ENCODE measurements around the gene CTNND2. TPM values are rescaled to one million over a fixed set of nuclear protein-coding genes. Genes with fewer than 3 reads are reported as not detected.

The CTNND2 gene
- total and polyA plus RNA-seq, 8 donors: 9.2 to 62.8 (median 43.7) TPM

DNA sequence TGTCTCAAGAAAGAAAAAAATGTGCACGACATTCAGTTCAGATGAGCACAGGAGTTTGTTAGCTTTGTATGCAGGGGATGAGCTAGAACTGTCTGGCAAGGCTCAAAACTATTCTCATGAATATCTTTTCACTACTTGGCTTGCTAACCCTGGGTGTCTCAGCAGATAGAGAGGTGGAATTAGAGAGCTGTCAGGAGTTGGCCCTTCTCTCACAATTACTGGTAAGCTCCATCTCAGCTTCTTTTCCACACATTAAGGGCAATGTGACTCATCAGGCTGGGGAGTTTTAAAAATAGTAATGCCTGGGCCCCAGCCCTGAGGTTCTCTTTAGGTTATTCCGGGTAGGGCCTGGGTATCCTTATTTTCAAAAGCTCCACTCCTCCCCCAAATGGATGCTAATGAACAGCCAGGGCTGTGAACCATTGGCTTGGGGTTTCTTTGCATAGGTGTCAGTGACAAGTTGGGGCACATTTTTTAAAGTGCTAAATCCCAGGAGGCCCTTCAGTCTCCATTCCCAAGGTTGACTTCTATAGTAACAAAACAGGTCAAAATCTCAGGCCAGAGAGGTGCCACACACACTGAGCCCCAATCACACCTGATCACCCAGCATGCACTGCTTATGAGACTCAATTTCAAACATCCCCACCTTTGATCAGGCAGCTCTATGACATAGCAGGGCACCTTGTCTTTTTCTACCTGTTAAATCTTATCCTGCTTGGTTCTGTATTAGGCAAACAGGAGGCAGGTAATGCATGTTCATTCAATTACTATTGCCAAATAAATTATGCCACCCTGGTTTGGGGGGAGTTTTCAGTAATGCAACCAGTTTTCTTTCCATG lies 903.5 kb downstream of the CTNND2 start:
- WGBS, 2 donors: 88 to 91% methylated on average over 2 of the region's 2 CpGs
- FAIRE-seq (no peak), DNase-seq (no peak), ATAC-seq (no peak)
- Histone ChIP-seq H3K27me3 (no peaks in the 10 kb centered on the region), H3K9me3 (no peaks in the 10 kb centered on the region), H3K4me3 (no peak overlapping the region), H3K27ac (no peak overlapping the region), H3K4me1 (peaks cover 0 to 5% (median 0%) of the 10 kb centered on the region in 3 donors), H3K36me3 (no peaks in the 10 kb centered on the region)
- intact Hi-C loops (cut with DNase I): no loop called here
- TF ChIP-seq, protein P1, sequence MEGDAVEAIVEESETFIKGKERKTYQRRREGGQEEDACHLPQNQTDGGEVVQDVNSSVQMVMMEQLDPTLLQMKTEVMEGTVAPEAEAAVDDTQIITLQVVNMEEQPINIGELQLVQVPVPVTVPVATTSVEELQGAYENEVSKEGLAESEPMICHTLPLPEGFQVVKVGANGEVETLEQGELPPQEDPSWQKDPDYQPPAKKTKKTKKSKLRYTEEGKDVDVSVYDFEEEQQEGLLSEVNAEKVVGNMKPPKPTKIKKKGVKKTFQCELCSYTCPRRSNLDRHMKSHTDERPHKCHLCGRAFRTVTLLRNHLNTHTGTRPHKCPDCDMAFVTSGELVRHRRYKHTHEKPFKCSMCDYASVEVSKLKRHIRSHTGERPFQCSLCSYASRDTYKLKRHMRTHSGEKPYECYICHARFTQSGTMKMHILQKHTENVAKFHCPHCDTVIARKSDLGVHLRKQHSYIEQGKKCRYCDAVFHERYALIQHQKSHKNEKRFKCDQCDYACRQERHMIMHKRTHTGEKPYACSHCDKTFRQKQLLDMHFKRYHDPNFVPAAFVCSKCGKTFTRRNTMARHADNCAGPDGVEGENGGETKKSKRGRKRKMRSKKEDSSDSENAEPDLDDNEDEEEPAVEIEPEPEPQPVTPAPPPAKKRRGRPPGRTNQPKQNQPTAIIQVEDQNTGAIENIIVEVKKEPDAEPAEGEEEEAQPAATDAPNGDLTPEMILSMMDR (IDR thresholded peaks at IDR 0.05): no peak

DNA sequence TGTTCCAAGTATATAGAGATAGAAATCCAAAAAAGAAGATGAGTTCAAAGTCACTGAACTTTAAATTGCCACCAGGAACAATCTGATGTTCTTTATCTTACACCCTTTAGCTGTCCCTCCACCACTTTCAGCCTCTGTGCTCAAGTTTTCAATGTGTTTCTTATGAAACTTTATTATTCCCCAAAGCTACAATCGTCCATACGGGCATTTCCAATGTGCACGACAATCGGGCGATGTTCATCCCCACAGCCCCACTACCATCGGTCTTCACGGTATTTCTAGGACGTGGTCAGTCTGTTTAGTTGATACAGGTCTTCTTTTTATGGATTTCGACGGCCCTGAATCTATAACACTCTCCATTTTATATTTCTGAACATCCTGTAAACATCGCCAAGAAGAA lies 904.5 kb downstream of the CTNND2 start:
- ATAC-seq (no peak), DNase-seq (no peak), FAIRE-seq (no peak)
- WGBS, 2 donors: 90 to 96% methylated on average over 11 of the region's 11 CpGs
- no peak overlapping the region for H3K4me3 ChIP-seq
- TF ChIP-seq, protein P1 (IDR thresholded peaks at IDR 0.05): no peak
- H3K36me3 ChIP-seq: no peaks in the 10 kb centered on the region
- H3K27ac ChIP-seq: no peak overlapping the region
- H3K4me1 ChIP-seq: peaks cover 0 to 5% (median 0%) of the 10 kb centered on the region in 3 donors
- intact Hi-C loops (cut with DNase I): no loop called here
- no peaks in the 10 kb centered on the region for H3K9me3 ChIP-seq
- no peaks in the 10 kb centered on the region for H3K27me3 ChIP-seq

DNA sequence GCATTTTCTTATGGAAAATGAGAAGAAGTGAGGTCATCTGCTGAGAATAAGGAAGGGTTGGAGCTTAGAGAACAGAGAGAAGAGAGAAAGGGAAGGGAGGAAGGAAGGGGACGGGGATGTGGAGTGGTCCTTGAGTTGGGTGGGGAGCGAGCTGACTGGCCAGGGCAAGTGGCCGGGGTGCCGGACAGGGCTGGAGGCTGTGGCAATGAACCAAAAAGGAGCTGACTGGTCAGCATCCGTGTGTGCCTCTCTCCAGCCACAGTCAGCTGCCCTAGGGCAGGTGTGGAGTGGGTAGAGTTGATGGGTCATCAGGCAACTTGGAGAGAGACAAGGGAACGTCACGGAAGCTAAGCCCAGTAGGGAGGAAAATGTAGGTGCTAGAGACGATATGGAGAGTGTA lies 908.4 kb downstream of the CTNND2 start:
- TF ChIP-seq, protein P1 (IDR thresholded peaks at IDR 0.05): no peak
- Histone ChIP-seq H3K4me1 (no peaks in the 10 kb centered on the region), H3K36me3 (no peaks in the 10 kb centered on the region), H3K9me3 (no peaks in the 10 kb centered on the region), H3K27me3 (no peaks in the 10 kb centered on the region), H3K4me3 (no peak overlapping the region), H3K27ac (no peak overlapping the region)
- ATAC-seq: no peak
- WGBS, 2 donors: 94 to 97% methylated on average over 8 of the region's 8 CpGs
- no peak for DNase-seq
- intact Hi-C loops (cut with DNase I): no loop called here
- no peak for FAIRE-seq

DNA sequence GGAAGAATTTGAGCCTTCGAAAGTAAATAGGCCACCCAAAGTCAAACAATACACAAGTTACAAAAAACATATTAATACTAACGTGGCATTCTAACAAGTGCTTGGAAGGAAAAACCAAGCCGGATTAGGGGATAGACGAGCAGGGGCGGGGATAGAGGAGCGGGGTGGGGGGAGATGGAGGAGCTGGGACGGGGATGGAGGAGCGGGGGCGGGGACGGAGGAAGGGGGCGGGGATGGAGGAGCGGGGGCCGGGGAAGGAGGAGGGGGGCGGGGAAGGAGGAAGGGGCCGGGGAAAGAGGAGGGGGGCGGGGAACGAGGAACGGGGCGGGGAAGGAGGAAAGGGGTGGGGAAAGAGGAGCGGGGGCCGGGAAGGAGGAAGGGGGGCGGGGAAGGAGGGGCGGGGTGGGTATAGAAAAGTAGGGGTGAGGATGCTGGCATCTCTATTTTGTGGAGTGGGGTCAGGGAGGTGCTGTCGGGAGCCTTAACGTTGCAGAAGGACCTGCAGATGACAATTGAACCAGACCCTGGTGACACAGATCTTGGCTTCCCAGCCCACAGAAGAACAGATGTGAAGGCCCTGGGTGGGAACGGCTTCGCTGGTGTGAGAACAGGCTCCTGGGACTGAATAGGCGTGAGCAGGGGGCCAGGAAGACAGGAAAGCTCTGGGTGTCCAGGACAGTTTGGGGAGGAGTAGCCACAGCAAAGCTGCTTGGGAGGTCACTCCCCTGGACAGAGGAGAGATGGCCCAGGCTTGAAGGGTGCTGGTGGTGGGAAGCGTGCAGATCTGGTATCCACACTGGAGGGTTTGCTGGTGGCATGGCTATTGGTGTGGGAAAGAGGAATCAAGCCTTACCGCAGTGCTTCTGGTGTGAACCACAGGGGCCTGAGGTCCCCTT lies 909.9 kb downstream of the CTNND2 start:
- WGBS, 2 donors: 86 to 90% methylated on average over 17 to 18 of the region's 30 CpGs
- H3K9me3 ChIP-seq: no peaks in the 10 kb centered on the region
- H3K36me3 ChIP-seq: no peaks in the 10 kb centered on the region
- H3K4me1 ChIP-seq: no peaks in the 10 kb centered on the region
- H3K27me3 ChIP-seq: no peaks in the 10 kb centered on the region
- TF ChIP-seq, protein P1 (IDR thresholded peaks at IDR 0.05): no peak
- no peak for DNase-seq
- intact Hi-C loops (cut with DNase I): no loop called here
- ATAC-seq: no peak
- no peak overlapping the region for H3K27ac ChIP-seq
- H3K4me3 ChIP-seq: no peak overlapping the region
- no peak for FAIRE-seq
